Measurements from ENCODE around the gene KCNJ3.

The KCNJ3 gene, protein sequence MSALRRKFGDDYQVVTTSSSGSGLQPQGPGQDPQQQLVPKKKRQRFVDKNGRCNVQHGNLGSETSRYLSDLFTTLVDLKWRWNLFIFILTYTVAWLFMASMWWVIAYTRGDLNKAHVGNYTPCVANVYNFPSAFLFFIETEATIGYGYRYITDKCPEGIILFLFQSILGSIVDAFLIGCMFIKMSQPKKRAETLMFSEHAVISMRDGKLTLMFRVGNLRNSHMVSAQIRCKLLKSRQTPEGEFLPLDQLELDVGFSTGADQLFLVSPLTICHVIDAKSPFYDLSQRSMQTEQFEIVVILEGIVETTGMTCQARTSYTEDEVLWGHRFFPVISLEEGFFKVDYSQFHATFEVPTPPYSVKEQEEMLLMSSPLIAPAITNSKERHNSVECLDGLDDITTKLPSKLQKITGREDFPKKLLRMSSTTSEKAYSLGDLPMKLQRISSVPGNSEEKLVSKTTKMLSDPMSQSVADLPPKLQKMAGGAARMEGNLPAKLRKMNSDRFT

DNA sequence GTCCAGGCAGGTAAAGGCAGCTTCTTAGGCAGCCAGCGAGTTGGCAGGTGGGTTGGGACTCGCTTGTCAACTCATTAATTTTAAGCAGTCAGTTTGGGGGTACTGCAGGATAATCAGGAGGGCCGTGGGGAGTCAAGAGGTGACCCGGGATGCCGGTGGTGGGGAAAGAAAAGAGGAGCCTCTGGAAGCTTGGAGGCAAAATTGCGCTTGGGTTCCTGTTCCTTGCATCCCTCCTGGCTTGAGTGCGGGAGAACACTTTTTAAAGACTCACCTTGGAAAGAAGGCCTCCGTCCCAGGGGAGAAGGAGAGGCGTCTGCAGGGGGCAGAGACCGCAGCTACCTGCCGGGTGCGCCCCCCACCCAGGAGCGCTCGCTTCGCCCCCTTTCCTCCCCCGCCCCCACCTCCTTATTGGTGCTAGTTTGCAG is at the start of gene KCNJ3:
Gene KCNJ3, plus strand, starts transcription at position 400 of the 425 bp plus-strand sequence. CDS start 81 bp downstream, outside the sequence.
- no peak for DNase-seq

DNA sequence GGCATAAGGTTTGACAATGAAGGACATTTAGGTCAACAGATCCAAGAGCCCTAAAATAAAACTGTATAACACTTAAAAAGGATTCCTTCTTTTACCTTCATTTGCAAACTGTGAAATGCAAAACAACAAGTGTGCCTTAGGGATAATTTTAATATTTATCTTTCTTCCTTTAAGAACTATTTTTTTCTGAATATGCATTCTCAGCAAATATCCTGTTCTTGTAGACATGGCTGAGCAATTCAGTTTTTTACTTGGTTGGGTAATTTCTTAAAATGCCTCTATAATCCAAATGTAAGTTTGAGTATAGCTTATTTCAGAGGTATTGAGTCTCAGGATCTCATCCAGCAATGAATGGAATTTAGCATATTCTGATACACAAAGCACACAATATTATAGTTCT is 43.0 kb upstream of the KCNJ3 start:
- DNase-seq = no peak

DNA sequence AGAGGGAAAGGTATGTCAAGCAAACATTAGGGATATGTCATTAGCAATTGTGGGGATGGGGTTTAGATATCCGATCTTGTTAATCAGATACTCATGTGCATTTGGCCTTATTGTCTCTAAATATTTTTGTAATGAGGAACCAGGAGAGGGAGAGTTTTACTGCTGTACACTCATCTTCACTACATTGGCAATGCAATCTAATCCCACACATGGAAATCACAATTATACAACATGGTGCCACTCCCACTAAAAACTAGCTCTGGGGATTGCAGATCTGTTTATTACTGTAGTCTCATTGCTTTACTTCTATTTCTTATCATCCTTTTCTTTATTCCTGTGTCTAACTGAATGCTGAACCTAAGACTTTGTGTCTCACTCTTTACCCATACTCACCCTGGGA is 39.6 kb upstream of the KCNJ3 start:
- DNase-seq = no peak

DNA sequence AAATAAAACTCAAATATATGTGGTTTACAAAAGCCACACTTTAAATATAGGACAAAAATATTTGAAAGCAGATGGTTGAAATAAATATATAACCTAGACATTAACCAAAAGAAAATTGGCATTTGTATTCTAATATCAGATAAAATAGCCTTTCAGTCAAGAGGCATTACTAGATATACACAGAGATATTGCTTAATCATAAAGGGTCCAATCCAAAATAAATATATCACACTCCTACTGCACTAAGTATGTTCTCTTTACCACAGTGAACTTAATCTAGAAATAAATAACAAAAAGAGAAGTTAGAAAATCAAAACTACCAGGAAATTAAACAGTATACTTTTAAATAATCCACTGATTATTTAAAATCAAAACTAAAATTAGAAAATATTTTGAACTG is 34.2 kb upstream of the KCNJ3 start:
- DNase-seq = no peak

DNA sequence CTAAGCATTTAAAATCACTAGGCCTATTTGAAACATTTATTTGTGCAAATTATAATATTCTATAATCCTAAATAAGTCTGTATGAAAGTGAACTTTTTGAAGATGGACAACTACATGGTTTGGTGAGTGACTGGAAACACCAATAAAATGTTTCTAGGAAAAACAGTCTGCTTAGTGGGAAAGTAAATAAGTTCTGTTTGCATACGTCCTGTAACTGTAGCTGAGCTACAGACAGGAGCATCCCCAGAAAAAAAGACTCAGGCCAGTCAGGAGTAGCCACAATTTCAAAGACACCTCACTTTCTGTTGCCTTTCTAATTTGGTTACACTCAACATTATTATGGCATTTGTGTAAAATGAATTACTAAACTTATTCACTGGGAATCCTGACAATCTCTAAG is 28.4 kb upstream of the KCNJ3 start:
- no peak for DNase-seq

DNA sequence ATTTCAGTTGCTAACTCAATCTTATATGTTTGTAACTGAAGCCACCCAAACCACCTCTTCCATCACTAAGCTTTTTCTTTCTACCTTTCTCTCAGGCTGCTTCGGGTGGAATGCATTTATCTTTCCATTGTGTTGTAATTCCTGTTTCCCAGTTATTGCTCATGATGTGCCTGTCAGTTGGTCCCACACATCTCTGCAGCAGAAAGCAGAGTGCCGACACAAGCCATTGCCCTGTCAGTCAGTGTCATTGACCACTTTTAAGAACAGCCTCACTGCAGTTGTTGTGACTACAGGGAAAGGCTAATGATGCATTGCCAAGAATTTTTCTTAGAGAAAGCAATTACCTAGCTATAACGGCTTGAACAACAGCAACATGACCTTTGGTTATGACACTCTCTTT is 24.8 kb upstream of the KCNJ3 start:
- no peak for DNase-seq

DNA sequence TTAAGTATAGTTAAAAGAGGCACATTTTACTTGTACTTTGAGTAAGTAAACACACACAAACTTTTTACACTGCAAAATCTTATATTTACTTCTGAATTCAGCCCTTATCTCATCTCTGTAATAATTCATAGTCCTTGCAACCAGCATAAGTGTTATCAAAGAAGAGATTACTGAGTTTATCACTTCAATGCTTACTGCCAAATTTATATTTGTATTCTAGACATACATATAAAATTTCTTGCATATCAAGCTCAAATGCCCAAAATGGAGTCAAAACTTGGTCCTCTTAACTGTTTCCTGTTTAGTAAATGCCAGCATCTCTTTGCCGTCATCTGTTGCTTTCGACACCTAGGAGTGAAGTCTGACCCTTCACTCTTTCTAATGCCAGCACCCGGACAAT is 21.1 kb upstream of the KCNJ3 start:
- DNase-seq = no peak

DNA sequence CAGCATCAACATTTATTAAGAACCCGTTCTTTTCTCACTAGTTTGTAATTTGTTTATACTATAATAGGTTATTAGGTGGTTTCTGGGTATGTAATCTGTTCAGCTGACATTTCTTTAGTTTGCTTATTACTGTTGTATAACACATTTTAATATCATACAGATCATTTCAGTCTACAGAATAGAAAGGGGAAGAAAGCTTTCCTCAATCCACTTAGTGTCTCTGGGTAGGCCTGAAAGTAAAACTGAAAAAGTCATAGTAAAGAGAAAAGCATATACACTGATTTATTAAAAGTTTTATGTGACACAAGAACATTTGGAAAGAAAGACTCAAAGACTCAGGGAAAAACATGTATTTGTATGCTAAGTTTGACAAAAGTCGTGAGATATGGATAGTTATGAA is 16.8 kb upstream of the KCNJ3 start:
- no peak for DNase-seq

DNA sequence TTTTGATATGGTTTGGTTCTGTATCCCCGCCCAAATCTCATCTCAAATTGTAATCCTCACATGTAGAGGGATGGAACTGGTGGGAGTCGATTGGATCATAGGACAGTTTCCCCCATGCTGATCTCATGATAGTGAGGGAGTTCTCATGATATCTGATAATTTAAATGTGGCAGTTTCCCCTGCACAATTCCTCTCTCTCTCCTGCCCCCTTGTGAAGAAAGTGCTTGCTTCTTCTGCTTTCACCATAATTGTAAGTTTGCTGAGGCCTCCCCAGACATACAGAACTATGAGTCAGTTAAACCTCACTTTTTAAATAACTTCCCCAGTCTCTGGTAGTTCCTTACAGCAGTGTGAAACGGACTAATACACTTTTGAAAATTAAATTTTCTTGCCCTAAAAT is 12.3 kb upstream of the KCNJ3 start:
- no peak for DNase-seq

DNA sequence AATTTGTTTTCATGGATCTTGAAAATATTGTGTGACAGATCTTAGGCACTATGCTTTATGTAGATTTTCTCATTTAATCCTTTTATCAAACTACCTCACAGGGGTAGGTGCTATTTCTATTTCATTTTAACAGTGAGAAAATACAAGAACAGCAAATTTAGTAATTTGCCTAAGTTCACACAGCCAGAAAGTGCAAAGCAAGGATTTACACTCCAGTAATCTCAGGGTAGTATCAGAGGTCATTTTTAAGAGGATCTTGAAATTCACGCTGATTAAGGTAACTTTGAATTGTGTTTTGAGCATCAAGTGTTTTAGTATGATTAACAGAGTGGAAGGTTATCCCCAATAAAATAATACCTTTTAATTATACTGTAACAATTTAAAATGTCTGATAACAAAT is 10.1 kb upstream of the KCNJ3 start:
- no peak for DNase-seq

DNA sequence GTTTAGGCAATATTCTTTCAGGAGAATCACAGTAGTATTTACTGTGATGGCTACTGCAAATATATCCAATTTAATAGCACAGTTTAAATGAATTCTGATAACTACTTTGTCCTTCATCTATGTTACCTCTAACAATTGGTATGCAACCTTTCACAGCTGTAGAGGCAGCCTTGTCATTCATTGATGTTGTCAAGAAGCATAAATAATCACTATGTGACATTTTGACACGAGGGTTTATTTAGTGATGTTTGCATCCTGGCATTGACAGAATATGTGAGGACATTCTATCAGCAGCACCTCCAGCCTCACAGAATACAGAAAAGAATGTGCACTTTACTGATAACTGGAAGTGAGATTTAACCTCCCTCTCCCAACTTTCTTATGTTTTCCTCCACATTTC is 9.3 kb upstream of the KCNJ3 start:
- no peak for DNase-seq

DNA sequence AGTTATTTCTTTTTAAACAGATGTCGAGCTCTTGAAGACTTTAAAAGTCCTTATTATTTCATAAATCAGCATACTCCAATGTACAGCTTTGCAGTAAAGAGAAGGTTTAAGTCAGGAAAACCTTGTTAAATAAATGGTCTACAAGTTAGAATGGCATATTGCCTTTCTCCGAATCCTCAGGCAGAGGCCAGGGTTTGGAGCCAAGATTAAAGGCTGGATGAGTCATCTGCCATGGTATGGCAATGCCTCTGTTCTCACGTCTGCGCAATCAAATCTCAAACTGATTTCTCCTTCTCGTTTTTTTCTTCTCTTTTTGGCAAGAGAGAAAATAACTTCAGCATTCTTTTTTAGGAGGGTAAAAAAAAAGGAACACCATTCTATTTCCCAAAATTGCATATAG is 5.6 kb upstream of the KCNJ3 start:
- DNase-seq = no peak

DNA sequence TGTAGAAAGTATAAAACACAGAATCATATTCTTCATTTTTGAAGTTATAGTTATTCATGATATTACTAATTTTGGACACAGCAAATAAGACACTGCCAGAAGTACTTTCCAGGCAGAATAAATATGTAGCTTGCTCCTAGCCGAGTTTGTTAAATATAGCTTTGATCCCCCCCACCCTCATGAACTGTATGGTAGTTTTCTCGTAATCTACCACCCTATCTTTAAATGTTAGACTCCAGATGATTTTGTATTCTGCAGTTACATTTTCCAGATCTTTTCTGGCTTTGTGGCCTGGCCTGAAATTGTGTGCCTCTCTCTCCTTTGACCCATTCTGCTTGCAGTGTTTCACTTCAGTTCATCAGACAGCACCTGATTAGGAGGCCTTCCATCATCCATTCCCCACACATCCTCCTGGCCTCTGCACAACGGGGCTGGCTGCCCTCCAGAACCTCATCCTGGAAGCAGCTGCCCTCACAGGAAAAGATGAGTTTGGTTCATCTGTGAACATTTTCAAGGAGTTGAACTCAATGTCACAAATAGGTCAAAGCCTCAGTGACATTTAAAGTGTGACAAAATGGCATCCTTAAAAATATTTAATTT is 4.7 kb upstream of the KCNJ3 start:
- no peak for DNase-seq

DNA sequence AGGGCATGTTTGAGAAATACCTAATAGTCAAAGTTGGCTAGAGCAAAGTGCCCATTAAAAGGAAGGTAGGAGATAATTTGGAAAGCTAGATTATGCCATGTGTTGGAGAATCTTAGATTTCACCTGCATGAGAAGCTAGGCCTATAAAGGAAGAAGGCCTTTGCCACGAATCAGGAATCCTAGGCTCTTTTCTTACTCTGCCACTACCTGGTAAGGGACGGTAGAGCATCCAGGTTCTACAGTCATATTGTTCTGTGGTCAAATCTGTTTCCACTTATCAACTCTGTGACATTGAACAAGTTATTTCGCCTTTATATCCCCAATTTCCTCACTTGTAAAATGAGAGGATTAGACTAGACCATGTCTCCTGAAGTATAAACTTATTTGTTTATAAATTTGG is 3.6 kb upstream of the KCNJ3 start:
- DNase-seq = no peak

DNA sequence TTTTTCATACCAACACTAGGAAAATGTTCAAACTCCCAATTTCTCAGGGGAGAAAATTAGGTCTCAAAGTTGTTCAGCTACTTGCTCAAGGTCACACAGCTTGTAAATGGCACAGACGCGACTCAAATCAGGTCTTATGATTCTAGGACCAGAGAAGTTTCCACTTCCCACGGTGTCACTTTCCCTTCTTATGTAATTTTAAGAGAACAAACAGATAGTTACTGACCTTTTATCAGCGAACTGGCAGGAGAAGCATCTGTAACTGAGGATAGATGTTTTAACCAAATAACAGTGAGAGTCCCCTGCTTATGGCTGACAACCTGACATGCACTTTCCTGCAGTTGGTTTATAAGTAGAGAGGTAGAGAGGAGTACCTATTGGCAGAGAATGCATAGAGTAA is 2.1 kb upstream of the KCNJ3 start:
- no peak for DNase-seq

DNA sequence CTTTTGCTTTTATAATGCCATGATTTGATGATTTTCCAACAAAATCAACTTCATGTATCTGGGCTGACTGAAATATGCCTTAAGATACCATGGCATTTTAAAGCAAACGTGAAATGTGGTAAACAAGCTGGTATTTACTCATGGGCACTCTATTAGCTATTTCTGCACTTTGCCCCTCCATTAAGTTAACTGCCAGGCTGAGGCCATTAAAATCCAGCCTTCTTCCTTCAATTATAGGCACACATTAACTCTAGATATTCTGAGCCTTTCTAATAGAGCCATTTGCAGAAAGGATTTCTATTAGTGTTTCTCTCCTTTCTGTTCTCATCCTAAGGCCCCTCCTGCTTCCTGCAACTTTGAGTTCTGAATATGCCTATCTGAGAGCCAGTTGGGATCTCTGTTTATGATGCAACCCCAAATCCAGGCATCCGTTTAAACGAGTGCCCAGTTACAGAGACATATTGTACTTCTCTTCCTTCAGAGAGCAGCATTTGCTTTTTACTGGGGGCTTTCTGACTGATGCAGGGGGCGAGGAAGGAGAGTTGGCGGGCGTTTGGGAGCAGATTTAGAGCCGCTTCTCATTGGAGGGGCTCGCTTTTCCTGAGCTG is 1.6 kb upstream of the KCNJ3 start:
- DNase-seq = no peak

DNA sequence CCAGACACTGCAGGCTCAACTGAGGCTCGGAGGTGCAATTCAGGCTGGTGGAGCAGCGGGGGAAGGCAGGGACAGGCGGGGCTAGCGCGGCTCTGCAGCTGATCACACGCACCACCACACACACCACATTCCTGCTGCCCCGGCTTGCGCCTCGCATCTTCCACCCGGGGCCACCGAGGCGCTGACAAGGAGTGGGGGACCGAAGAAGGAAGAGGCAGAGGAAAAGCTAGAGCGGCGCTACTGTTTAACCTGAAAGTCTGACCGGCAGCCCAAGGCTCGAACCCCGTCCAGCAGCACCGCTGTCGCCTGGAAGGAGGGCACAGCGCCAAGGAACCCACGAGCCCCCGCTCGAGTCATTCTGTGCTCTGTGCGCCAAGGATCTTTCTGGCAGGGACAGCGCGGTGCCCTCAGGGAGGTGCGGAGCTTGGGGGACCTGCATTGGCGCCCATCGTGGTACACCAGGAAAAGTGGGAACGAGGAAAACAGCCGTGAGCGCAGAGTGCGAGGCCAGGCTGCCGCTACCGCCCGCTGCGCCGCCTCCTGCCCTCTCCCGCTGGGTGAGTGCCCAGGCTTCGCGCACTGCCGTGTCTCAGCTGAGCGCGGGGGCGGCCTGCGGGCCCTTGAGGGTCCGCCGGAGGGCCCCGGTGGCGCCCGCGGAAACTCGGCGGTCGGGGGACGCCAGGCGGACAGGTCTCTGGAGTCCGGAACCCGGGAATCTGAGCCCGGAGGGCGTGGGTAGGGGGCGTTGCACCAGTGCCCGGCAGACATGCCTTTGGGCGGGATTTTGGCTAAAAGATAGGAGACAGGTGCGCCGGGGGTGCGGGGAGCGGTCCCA is 860 bp upstream of the KCNJ3 start:
- no peak for DNase-seq

DNA sequence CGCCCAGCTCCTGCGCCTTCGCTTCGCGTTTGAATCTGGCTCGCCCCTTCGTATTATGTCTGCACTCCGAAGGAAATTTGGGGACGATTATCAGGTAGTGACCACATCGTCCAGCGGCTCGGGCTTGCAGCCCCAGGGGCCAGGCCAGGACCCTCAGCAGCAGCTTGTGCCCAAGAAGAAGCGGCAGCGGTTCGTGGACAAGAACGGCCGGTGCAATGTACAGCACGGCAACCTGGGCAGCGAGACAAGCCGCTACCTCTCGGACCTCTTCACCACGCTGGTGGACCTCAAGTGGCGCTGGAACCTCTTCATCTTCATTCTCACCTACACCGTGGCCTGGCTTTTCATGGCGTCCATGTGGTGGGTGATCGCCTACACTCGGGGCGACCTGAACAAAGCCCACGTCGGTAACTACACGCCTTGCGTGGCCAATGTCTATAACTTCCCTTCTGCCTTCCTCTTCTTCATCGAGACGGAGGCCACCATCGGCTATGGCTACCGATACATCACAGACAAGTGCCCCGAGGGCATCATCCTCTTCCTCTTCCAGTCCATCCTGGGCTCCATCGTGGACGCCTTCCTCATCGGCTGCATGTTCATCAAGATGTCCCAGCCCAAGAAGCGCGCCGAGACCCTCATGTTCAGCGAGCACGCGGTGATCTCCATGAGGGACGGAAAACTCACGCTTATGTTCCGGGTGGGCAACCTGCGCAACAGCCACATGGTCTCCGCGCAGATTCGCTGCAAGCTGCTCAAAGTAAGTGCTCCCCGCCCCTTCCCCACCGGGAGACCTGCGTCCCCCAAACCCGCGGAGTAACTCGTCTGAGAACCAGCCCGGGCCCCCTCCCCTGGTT is 453 bp downstream of the KCNJ3 start:
- DNase-seq = no peak

DNA sequence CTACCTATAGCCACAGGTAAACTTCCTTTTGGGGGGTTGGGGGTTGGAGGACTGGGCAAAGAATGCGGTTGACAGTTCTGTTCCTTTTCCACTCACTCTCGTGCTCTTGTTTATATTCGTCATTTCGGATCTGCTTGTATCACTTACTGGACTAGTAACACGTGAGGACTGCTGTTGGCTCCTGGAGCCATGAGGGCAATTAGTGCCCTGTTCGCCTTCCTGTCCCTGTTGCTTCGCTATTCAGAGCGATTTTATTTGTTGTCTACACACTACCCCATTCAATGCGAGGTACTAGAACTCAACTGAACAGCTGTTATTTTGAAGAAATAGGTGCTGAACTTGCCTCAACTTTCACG is 1.1 kb downstream of the KCNJ3 start:
- no peak for DNase-seq

DNA sequence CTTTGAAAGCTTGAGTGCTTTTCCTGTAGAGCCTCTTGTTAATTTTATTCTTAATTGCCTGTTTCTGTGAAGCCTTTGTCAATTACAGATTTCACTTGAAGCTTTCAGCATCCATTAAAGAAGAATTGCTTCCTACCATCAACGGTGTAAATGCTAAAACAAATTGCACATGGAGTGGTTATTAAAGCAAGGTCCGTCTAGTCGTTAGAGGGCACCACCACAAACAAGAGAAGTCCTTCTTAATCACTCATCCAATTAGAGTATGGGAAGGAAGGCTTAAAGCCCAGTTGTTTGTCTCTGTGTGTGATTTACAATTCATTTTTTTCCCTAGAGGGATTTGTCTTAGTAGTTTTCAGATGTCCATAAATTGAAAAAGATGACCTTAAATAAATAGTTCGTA is 1.6 kb downstream of the KCNJ3 start:
- no peak for DNase-seq

DNA sequence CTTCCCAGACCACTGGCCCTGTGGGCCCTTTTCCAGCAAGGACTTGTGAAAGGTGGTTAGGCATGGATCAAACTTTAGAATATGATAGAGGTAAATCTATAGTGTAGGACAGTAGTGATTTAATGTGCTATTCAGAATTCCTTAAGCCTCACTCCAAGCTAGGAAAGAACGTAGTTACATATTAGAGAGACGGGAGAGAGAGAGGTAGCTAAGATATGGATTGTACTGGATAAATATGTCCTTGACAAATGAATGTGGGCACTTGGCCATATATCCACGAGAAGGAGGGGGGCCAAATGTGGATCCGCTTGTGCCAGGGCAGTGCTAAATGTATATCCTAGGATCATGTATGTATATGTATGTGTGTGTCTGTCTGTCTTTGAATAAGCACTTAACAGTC is 6.5 kb downstream of the KCNJ3 start:
- DNase-seq = no peak

DNA sequence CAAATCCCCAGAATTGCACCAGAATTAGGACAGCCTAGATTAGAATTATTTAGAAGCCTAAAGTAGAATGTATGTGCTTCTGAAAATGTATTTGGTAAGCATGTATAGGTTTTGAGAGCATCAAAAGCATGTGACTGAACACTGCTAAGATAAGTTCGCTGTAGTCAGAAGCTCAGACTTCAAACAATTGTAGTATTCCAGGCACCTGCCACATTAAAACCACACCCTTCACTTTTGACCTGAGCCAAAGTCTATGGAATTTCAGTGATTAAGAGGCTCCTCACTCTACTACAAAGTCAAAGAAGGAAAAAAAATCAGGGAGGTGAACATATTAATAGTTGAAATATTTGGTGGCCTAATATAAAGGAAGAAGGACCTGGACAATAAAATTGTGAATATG is 8.2 kb downstream of the KCNJ3 start:
- no peak for DNase-seq

All from CD4-positive, alpha-beta T cell treated with Interleukin-15 for 1 hour (primary cell).